HL-60/S4 treated with phorbol 12-myristate 13-acetate at 8.2 ng/mL for 4 days and 3 days (cell line): ENCODE results near the gene ZIM2.

Experiments used
- in situ Hi-C: fragments of 300-500 bp; cut with MboI; formaldehyde crosslinking; loops from 2 replicates; pipeline ENCODE4 v1.15.0; 2022; ENCODE audit warnings: low sequenced_read_pairs

The ZIM2 gene

GRCh38 chr19:56839652-56840450, 675 bp downstream of the ZIM2 start:
- in situ Hi-C loops: no loop called here

GRCh38 chr19:56838909-56839651, 1.4 kb downstream of the ZIM2 start:
- in situ Hi-C loops: no loop called here

- in situ Hi-C loops: no loop called here
Observed at GRCh38 chr19:56838024-56838908, 2.3 kb downstream of the ZIM2 start.

GRCh38 chr19:56837492-56838023, 3.0 kb downstream of the ZIM2 start:
- in situ Hi-C loops: no loop called here

GRCh38 chr19:56837004-56837403, 3.5 kb downstream of the ZIM2 start:
- in situ Hi-C loops: no loop called here

GRCh38 chr19:56836059-56836458, 4.5 kb downstream of the ZIM2 start:
- in situ Hi-C loops: no loop called here

- in situ Hi-C loops: no loop called here
Observed at GRCh38 chr19:56835401-56835800, 5.1 kb downstream of the ZIM2 start.

GRCh38 chr19:56834564-56835375, 5.8 kb downstream of the ZIM2 start:
- in situ Hi-C loops: no loop called here

- in situ Hi-C loops: no loop called here
Observed at GRCh38 chr19:56832352-56832928, 8.1 kb downstream of the ZIM2 start.

GRCh38 chr19:56831255-56831654, 9.3 kb downstream of the ZIM2 start:
- in situ Hi-C loops: no loop called here

- in situ Hi-C loops: no loop called here
Observed at GRCh38 chr19:56829596-56829995, 10.9 kb downstream of the ZIM2 start.

GRCh38 chr19:56827708-56828107, 12.8 kb downstream of the ZIM2 start:
- in situ Hi-C loops: no loop called here

GRCh38 chr19:56823956-56824355, 16.6 kb downstream of the ZIM2 start:
- in situ Hi-C loops: no loop called here

GRCh38 chr19:56823417-56823816, 17.1 kb downstream of the ZIM2 start:
- in situ Hi-C loops: no loop called here

- in situ Hi-C loops: no loop called here
Observed at GRCh38 chr19:56822755-56823154, 17.8 kb downstream of the ZIM2 start.

- in situ Hi-C loops: no loop called here
Observed at GRCh38 chr19:56821675-56822074, 18.9 kb downstream of the ZIM2 start.

- in situ Hi-C loops: no loop called here
Observed at GRCh38 chr19:56821209-56821608, 19.3 kb downstream of the ZIM2 start.

GRCh38 chr19:56819166-56819565, 21.4 kb downstream of the ZIM2 start:
- in situ Hi-C loops: no loop called here

GRCh38 chr19:56814656-56815055, 25.9 kb downstream of the ZIM2 start:
- in situ Hi-C loops: no loop called here

- in situ Hi-C loops: no loop called here
Observed at GRCh38 chr19:56813531-56813930, 27.0 kb downstream of the ZIM2 start.
